ENCODE results near the gene CC2D2A.

DNA sequence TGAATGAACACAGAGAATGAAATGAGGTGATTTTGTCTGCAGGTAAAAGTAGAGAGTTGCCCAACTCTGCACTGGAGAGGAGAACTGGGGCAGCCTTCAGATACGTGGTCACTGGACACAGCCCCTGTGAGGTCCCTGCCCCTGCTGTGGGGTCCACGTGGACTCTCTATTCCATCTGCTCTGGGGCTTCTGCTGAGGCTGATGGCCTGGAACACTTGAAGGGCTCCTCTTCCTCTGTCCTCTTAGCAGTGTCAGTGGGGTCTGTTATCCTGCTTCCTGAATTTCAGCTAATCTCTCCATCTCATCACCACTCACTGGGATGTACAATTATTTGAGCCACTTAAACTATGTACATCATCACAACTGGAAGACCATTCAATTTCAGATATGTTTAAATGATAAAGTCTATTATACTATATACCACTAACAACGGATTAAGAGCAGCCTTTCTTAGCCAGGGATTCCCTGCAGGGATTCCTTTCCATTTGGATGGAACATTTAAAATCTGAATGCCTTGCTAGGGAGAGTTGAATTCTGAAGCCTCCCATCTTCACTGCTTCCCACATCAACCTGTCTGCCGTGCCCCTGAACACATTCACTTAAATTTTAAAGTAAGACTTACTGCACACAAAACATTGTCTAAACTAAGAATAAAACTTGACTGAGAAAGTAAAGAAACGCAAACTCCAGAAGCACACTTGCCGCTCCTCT lies 74.0 kb downstream of the CC2D2A start:
- TF ChIP-seq, protein P1, sequence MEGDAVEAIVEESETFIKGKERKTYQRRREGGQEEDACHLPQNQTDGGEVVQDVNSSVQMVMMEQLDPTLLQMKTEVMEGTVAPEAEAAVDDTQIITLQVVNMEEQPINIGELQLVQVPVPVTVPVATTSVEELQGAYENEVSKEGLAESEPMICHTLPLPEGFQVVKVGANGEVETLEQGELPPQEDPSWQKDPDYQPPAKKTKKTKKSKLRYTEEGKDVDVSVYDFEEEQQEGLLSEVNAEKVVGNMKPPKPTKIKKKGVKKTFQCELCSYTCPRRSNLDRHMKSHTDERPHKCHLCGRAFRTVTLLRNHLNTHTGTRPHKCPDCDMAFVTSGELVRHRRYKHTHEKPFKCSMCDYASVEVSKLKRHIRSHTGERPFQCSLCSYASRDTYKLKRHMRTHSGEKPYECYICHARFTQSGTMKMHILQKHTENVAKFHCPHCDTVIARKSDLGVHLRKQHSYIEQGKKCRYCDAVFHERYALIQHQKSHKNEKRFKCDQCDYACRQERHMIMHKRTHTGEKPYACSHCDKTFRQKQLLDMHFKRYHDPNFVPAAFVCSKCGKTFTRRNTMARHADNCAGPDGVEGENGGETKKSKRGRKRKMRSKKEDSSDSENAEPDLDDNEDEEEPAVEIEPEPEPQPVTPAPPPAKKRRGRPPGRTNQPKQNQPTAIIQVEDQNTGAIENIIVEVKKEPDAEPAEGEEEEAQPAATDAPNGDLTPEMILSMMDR (IDR thresholded peaks at IDR 0.05; ENCODE audit: insufficient read depth, low read length, poor library complexity, severe bottlenecking) = no peak
- TF ChIP-seq EZH2phosphoT487 (conservative IDR thresholded peaks at IDR 0.05; ENCODE audit: low read length) = no peak
